GM19395 (cell line): Measurements from ENCODE around the gene TRABD.

Source experiments
- ATAC-seq: cut with Tn5 transposase; IDR thresholded peaks from one replicate; pipeline ENCODE4 v1.9.1; 2021; ENCODE audit warnings: mild to moderate bottlenecking, moderate library complexity; ENCODE audit not compliant: unreplicated experiment

TRABD gene

GRCh38 chr22:50216684-50217520, 31.2 kb downstream of the TRABD start:
- ATAC-seq = no peak

DNA sequence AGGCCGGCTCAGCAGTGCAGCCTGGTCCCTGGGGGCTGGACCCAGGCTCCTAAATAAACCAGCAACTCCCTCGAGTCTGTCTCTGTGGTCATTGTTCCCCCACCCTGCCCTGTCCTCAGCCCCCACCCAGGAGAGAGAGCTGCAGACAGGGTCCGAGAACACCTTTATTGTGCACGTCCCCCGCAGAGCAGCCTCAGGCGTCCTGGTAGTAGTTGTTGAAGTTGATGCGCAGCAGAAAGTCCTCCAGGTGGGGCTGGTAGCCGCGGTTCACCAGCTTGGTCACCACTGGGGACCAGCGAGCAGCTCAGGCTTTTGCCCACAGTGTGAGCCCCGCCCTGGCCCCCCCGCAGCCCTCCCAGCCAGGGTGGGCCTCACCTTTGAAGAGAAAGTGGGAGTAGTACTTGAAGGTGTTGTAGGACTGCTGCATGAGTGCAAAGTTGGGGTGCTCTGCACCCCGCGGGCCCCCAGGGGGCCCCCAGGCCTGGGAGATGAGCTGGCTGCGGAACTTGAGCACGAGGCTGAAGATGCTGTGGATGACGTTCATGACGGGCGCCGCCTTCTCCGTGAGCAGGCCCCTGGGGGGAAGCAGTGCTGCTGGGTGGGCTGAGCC, 31.9 kb downstream of the TRABD start:
- ATAC-seq = no peak

DNA sequence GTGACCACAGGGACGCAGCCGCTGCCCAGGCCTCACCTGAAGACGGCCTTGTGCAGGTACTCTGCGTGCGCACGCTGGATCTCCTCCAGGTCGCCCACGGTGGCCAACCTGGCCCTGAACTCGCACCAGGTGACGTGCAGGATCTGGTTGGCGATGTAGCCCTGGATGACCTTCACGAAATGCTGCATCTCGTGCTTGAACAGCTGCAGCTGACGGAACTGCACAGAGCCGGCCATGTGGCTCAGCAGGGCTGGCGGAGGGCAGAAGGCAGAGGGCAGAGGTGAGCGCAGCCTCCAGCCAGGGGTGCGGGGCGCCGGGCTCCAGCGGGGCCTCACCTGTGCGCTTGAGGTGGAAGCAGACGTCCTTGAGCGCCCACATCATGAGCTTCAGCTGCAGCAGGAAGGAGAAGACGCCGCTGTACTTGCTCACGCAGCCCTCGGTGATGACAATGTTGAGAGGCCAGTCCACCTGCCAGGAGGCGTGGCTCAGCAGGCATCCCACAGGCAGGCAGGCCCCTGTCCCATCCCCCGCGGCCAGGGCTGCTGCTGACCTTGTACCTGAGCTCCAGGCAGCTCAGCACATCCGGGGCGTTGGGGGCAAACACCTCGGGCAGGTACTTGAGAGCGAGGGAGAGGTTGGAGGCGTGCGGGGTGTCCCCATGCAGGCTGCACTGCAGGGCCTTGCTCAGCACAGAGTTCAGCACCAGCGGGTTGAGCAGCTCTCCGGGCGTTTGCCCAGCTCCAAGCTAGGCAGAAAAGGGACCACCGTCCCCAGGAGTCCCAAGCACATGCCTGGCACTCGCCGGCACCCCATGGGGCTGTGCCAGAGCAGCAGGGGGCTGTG, 32.7 kb downstream of the TRABD start:
- ATAC-seq = no peak

DNA sequence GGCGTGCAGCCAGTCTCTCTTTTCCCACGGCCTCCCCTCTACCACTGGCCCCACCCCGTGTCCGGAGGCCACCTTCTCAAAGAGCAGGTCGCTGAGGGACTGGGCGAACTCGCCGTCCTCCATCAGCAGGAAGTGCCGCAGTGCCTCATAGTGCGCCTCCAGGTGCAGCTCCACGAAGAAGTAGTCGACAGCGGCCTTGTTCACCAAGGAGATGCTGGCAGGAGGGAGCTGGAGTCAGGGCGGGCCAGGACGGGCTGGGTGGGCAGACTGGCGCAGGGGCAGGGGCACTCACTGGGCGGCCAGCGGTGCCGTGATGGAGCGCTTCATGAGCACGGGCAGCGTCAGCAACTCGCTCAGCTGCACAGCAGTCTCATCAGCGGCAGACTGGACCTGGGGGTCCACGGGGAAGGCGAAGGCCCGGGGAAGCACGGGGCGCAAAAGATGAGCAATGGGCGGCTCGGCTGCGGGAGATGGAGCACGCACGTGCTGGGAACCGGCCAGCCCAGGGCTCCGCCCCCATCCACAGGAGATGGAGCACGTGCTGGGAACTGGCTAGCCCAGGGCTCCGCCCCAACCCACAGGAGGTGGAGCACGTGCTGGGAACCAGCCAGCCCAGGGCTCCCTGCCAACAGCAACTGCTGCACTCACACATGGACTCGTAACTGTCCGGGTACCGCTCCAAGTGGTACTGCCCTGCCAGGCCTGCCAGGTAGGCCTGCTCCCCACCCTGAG, 33.4 kb downstream of the TRABD start:
- ATAC-seq = no peak

DNA sequence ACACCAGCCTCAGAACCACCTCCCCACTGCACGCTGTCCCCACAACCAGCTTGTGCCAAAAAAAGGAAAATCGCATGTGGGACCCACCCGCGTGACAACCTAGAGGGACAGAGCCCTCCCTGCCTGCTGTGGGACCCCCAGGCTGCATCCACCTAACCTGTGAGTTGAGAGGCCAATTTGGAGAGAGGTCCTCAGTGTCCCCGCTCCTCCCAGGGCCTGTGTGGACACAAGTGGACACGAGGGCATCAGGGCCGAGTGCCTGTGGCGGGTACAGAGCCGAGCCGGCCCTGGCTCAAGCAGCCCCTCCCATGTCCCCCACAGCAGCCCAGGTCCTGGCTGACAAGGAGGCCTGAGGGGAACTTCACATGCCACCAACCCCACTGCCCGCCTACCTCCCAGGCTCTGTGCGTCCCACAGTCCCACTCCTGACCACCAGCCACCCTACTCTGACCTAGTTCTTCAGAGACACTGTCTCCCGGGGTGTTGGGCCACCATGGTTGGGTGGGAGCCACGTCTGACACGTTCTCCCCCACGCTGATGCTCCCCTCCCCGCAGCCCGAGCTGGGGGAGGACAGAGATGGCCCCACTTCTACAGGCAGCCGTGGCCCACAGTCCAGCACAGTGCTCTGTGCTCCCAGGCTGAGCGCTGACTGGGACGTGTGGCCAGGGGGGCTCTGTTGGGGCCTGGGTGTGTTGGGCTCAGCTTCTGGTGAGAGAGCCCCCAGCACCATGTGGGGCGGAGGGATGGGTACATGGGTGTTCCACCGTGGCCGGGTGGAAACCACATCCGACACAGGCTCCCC, 34.3 kb downstream of the TRABD start:
- no peak for ATAC-seq

- ATAC-seq = no peak
Measured at GRCh38 chr22:50220603-50221409, 35.1 kb downstream of the TRABD start.

DNA sequence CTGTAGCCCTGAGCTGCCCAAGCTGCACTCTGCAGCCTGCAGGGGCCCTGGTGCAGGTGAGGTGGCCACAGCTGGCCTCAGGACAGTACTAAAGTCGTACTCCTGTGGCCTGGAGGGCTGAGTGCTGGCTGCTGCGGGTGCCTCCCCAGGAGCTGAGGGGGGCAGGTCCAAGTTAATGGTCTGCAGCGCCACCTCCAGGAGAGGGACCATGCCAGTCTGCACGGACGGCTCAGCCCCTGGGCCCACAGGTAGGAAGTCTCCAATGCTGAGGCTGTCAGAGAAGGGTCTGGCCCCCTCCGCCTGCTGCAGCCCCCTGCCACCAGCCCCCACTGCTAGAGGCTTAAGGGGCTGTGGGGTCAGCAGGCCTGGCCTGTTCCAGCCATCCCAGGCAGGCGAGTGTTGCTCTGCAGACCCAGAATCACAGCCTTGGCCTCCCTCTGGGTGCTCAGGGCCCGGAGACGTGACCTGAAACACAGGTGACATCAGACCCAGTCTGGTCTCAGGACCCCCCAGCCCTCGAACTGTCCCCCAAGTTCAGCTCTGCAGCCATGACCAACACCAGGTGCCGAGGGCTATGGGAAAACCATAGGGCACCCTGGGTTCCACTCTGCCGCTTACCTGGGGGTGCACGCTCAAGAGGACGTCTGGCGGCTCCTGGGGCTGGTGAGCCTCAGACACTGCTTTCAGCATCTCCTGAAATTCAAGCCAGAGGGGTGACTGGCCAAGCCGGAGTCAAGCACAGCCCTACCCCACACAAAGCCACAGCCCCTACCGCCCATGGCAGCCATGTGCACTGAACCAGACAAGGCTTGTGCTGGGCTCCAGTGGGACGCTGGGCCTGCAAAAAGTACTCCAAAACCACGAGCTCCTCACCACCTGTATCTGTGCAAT, 35.9 kb downstream of the TRABD start:
- ATAC-seq = no peak

DNA sequence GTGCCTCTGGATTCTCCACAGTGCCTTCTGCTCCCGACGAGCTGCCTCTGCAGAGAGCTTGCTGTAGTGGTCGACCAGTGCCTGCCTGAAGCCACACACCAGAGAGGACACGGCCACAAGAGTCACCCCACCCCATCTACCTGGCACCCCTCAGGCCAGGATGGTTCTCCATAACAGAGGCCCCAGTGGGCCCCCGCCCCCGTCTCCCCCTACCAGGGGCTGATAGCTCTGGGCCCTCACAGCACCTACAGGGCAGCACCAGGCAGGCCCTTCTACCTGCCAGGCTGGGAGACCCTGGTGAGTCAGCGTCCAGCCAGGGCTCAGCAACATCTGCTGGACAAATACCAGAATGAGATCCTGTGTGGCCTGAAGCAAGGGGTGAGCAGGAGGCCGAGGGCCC, 36.8 kb downstream of the TRABD start:
- no peak for ATAC-seq

DNA sequence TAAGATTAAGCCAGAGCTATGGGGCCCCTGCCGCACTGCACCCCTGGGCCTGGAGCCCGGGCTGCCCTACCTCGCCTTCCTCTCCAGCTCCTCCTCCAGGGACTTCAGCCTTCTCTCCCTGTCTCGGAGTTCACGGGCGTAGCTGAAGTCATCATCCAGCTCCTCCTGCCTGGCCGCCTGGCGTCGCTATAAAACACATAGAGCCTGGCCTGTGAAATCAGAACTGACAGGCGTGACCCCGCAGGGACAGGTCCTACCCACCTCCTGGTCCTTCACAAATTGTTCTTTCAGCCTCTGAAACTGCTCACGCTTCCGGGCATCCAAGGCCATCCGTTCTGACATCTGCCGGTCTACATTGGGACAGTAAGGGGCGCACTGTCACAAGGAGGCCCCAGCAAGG, 38.4 kb downstream of the TRABD start:
- ATAC-seq = no peak

DNA sequence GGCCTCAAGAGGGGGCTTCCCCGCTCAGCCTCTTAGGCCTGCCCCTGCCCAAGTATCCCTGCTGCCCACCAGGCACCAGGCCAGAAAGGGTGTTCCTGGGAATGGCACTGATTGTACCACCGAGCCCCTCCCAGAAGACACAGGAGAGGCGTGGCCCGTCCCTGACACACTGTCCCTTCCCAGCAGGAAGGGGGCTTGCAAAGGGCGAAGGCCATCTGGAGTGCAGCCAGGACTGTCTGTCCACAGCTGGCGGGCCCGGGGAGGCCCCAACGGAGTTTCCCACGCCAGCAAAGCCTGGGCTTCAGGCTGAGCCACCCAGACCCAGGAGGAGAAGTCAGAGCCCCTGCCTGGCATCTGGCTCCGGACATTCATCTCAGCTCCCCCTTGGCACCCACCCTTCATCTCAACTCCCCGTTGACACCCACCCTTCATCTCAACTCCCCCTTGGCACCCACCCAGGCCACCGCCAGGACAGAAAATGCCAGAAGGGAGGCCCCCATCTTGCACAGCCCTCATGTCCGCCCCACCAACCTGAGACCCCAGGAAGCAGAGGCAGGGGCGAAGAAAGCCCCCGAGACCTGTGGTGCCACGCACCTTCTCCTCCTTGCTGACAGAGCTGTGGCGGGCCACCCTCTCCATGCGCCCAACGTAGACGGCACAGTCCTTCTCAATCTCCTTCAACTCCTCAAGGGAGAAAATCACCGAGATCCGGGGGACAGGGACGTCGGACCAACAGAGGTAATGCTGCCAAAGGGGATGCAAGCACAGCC, 39.7 kb downstream of the TRABD start:
- no peak for ATAC-seq

DNA sequence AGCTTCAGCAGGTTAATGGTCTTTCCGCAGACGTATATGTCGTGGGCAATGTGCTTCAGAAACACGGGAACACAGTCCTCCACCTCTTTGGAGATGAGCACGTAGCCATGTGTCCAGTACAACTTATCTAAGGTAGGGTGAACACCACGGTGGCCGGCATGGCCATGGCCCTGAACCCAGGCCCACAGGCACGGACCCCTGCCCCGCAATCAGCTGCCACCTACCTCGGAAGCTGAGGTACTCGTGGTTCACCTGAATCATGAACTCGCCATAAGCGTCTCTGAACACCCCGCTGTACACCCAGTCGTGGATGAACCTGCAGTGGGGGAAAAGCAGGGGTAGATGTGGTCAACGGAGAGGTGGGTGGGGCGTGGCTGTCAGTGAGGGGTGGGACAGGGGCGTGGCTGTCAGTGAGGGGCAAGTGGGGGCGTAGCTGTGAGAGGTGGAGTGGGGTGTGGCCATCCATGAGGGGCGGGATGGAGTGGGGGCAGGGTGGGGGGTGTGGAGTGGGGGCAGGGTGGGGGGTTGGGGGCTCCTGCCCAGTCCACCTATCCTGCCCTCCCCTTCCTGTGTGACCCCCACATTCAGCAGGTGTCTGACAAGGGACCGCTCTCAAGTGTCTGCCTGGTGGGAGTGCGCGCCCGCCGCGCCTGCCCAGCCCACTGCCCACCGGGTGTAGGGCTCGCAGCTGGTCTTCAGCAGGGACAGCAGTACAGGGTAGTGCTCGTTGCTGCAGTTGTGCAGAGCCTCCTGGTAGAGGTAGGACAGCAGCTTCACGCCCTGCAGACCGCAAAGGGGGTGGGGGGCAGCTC, 40.6 kb downstream of the TRABD start:
- ATAC-seq = no peak

GRCh38 chr22:50226875-50227165, 41.1 kb downstream of the TRABD start:
- ATAC-seq = no peak

DNA sequence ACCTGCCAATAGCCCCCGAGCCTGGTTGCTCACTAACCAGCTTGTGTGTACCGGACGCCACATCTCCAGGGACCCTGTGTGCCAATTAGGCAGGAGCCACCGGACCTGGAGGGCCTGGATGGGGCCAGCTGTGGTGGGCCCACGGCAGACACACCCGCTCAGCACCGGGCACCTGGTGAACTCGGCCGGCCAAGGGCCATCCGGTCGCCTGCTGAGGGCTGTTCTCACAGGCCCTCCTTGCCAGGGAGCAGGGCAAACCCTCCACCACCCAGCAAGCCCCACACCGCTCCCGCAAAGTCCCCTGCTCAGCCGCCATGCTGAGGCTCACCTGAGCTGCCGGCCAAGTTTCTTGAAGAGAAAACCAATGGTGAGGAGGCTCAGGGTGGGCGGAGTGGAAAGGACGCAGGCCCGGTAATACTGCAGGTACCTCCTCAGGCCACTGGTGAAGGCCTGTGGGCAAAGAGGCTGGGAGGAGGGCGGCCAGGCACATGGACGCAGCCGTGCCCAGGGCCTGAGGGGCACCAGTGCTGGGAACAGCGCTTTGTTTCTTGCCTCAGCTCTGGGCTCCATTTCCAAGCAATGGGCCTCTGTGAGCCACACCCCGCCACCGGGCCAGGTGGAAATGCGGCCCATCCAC, 42.0 kb downstream of the TRABD start:
- ATAC-seq = no peak

DNA sequence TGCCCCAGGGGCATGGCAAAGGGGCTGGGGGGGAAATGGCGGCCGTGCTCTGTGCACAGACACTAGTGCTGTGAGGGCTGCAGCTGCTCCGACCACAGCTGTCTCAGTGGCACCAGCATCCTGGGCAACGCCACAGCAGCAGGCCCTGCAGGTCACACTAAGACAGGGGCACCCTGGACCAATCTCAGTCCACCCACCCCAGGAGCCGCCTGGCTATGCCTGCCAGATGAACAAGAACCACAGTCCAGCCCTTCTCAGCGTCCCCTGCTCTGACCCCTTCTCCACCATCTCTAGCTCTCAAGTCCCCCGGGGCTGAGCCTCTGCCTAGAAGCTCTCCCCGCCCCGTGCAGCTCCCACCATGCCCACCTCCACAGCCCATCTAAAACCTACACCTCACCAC, 42.7 kb downstream of the TRABD start:
- ATAC-seq = no peak

GRCh38 chr22:50229370-50229769, 43.7 kb downstream of the TRABD start:
- ATAC-seq = no peak

GRCh38 chr22:50232481-50233151, 46.9 kb downstream of the TRABD start:
- no peak for ATAC-seq
